Natural killer cell (primary cell): ENCODE measurements around the gene ARNT2. TPM values are rescaled to one million over a fixed set of nuclear protein-coding genes. Genes with fewer than 3 reads are reported as not detected.

Source experiments
- ATAC-seq, 3 donors: fragments of 150-1000 bp in 2 of 3; fragments of 200-7000 bp in 1 of 3; cut with Tn5 transposase; 1 replicate in 1 of 3; 2 replicates in 2 of 3; pipeline ENCODE4 v1.10.0; 2021; ENCODE audit warnings: mild to moderate bottlenecking in 2 of 3, moderate library complexity in 2 of 3
- DNase-seq, 2 donors: peaks; one replicate each; pipeline versions ENCODE4 v3.0.0 to v3.0.0-alpha.2; 2013 to 2021; ENCODE audit warnings: mixed read lengths in 1 of 2
- H3K27ac ChIP-seq: one replicate; pipeline ENCODE4 v1.5.1; 2013; ENCODE audit warnings: mild to moderate bottlenecking, low read length
- H3K27me3 ChIP-seq: one replicate; pipeline ENCODE4 v1.6.1; 2013; ENCODE audit warnings: low read length; ENCODE audit not compliant: control insufficient read depth, insufficient read depth
- H3K36me3 ChIP-seq: one replicate; pipeline ENCODE4 v1.6.1; 2013; ENCODE audit warnings: low read length; ENCODE audit not compliant: control insufficient read depth, insufficient read depth
- H3K4me1 ChIP-seq: one replicate; pipeline ENCODE4 v1.6.1; 2013; ENCODE audit warnings: low read length; ENCODE audit not compliant: control insufficient read depth, insufficient read depth
- H3K4me3 ChIP-seq: one replicate; pipeline ENCODE4 v1.5.1; 2013; ENCODE audit warnings: low read length
- H3K9me3 ChIP-seq: one replicate; pipeline ENCODE4 v1.6.1; 2013; ENCODE audit warnings: low read length; ENCODE audit not compliant: control insufficient read depth, insufficient read depth
- H3K27ac Mint-ChIP-seq, 2 donors: one replicate each; pipeline ENCODE4 v1.8.0; 2022; ENCODE audit warnings: mild to moderate bottlenecking in 2 of 2, mixed read lengths in 2 of 2, moderate library complexity in 1 of 2
- H3K27me3 Mint-ChIP-seq, 2 donors: one replicate each; pipeline ENCODE4 v1.8.0; 2022; ENCODE audit warnings: low read depth in 2 of 2, mixed read lengths in 2 of 2
- H3K36me3 Mint-ChIP-seq: one replicate; pipeline ENCODE4 v1.8.0; 2022; ENCODE audit warnings: mixed read lengths
- H3K4me1 Mint-ChIP-seq, 2 donors: one replicate each; pipeline ENCODE4 v1.8.0; 2022; ENCODE audit warnings: mixed read lengths in 2 of 2
- H3K4me3 Mint-ChIP-seq: one replicate; pipeline ENCODE4 v1.8.0; 2022; ENCODE audit warnings: mild to moderate bottlenecking, moderate library complexity, mixed read lengths
- H3K9me3 Mint-ChIP-seq, 2 donors: one replicate each; pipeline ENCODE4 v1.8.0; 2022; ENCODE audit warnings: mixed read lengths in 2 of 2
- CTCF ChIP-seq: fragments of 200-600 bp; IDR thresholded peaks from one replicate; pipeline ENCODE4 v1.8.0; 2022; ENCODE audit warnings: antibody characterized with exemption
- WGBS: methylation state at CpG from one replicate; pipeline ENCODE4 v1.1.7; 2013; ENCODE audit warnings: missing lambda C conversion rate; ENCODE audit not compliant: insufficient coverage; 5-methylcytosine and 5-hydroxymethylcytosine counted together
- intact Hi-C: fragments of 100-400 bp; cut with micrococcal nuclease; formaldehyde crosslinking; loops from one replicate; pipeline ENCODE4 v1.14.2; 2022
- total RNA-seq, 4 donors: library from RNA; stranded (reverse); fragments of 120-200 nt in 1 of 4; gene quantifications; one replicate each; pipeline versions ENCODE4 v1.2.3 to v1.2.4, GENCODE V29; 2013 to 2022

ARNT2 gene
- total RNA-seq, 3 donors from 2014 or later (not counting 1 experiment from before 2014, with no cell fraction given) = not detected

GRCh38 chr15:80490431-80490990 lies 86.3 kb downstream of the ARNT2 start:
- no peak for TF ChIP-seq CTCF
- peaks cover 0 to 13% of the 10 kb centered on the region in 2 donors for H3K27me3 Mint-ChIP-seq
- ATAC-seq (no peak), DNase-seq (no peak)
- H3K27ac Mint-ChIP-seq = no peak overlapping the region
- Histone ChIP-seq H3K9me3 (no peaks in the 10 kb centered on the region), H3K27ac (no peak overlapping the region), H3K27me3 (no peaks in the 10 kb centered on the region), H3K36me3 (no peaks in the 10 kb centered on the region), H3K4me3 (no peak overlapping the region), H3K4me1 (no peaks in the 10 kb centered on the region)
- WGBS = 80% methylated on average over 9 of the region's 9 CpGs
- H3K36me3 Mint-ChIP-seq = no peaks in the 10 kb centered on the region
- no peak overlapping the region for H3K4me3 Mint-ChIP-seq
- H3K9me3 Mint-ChIP-seq = no peaks in the 10 kb centered on the region
- intact Hi-C loops = no loop called here
- H3K4me1 Mint-ChIP-seq = no peaks in the 10 kb centered on the region

DNA sequence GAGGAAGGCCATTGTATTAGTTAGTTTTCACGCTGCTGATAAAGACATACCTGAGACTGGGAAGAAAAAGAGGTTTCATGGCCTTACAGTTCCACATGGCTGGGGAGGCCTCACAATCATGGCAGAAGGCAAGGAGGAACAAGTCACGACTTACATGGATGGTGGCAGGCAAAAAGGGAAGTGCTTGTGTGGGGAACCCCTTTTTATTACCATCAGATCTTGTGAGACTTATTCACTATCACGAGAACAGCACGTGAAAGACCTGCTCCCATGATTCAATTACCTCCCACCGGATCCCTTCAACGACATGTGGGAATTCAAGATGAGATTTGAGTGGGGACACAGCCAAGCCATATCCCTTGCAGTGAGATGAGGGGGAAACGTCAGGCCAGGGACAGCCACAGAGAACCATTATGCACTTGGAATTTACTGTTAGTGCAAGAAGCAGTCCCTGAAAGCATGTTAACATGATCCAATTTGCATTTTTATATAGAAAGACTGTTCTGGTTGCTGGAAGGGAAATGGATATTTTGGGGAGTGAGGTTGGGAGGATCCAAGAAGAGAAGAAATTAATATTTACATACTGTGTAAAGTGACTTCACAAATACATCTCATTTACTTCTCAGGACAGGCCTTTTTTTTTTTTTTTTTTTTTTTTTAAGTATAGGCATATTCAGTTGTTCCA lies 87.1 kb downstream of the ARNT2 start:
- DNase-seq = no peak
- H3K9me3 ChIP-seq = no peaks in the 10 kb centered on the region
- Mint-ChIP-seq H3K27me3 (peaks cover 0 to 15% of the 10 kb centered on the region in 2 donors), H3K9me3 (no peaks in the 10 kb centered on the region), H3K27ac (no peak overlapping the region), H3K4me1 (no peaks in the 10 kb centered on the region), H3K36me3 (no peaks in the 10 kb centered on the region), H3K4me3 (no peak overlapping the region)
- 78% methylated on average over 7 of the region's 7 CpGs for WGBS
- H3K36me3 ChIP-seq = no peaks in the 10 kb centered on the region
- no peaks in the 10 kb centered on the region for H3K27me3 ChIP-seq
- H3K27ac ChIP-seq = no peak overlapping the region
- intact Hi-C loops = no loop called here
- no peak for TF ChIP-seq CTCF
- no peak for ATAC-seq
- no peak overlapping the region for H3K4me3 ChIP-seq
- no peaks in the 10 kb centered on the region for H3K4me1 ChIP-seq

DNA sequence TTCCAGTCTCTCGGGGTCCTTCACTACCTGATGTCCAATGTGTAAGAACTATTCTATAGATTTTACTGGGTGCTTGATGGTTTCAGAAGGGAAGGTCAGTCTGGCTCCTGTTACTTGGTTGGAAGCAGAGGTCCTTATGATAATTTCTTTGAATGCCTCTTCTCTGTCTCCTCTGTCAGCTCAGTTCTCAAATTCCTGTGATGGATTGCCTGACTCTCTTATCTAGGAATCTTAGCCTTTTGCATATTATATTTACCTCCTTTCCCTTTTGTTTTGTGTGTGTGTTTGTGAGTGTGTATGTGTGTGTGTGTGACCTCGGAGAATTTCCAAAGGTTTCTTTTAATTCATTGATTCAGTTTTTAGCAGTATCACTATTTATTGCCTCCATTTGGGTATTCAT lies 88.2 kb downstream of the ARNT2 start:
- Histone ChIP-seq H3K9me3 (no peaks in the 10 kb centered on the region), H3K4me3 (no peak overlapping the region), H3K36me3 (no peaks in the 10 kb centered on the region), H3K27me3 (no peaks in the 10 kb centered on the region), H3K4me1 (no peaks in the 10 kb centered on the region), H3K27ac (no peak overlapping the region)
- H3K9me3 Mint-ChIP-seq = no peaks in the 10 kb centered on the region
- DNase-seq (no peak), ATAC-seq (no peak)
- no peaks in the 10 kb centered on the region for H3K4me1 Mint-ChIP-seq
- no peak overlapping the region for H3K27ac Mint-ChIP-seq
- TF ChIP-seq CTCF = no peak
- intact Hi-C loops = no loop called here
- no peak overlapping the region for H3K4me3 Mint-ChIP-seq
- H3K36me3 Mint-ChIP-seq = no peaks in the 10 kb centered on the region
- WGBS = no CpG with 5 or more reads among the region's 2 CpGs
- H3K27me3 Mint-ChIP-seq = peaks cover 0 to 13% of the 10 kb centered on the region in 2 donors

- WGBS = 83% methylated on average over 3 of the region's 3 CpGs
- ATAC-seq (no peak), DNase-seq (no peak)
- Mint-ChIP-seq H3K36me3 (no peaks in the 10 kb centered on the region), H3K4me3 (no peak overlapping the region), H3K27ac (no peak overlapping the region), H3K9me3 (no peaks in the 10 kb centered on the region), H3K27me3 (peaks cover 0 to 13% of the 10 kb centered on the region in 2 donors), H3K4me1 (no peaks in the 10 kb centered on the region)
- Histone ChIP-seq H3K27ac (no peak overlapping the region), H3K9me3 (no peaks in the 10 kb centered on the region), H3K27me3 (no peaks in the 10 kb centered on the region), H3K4me1 (no peaks in the 10 kb centered on the region), H3K4me3 (no peak overlapping the region), H3K36me3 (no peaks in the 10 kb centered on the region)
- no peak for TF ChIP-seq CTCF
- intact Hi-C loops = no loop called here
Measured at GRCh38 chr15:80492874-80493273, 88.7 kb downstream of the ARNT2 start.
